ENCODE data around the gene SPCS1.

DNA sequence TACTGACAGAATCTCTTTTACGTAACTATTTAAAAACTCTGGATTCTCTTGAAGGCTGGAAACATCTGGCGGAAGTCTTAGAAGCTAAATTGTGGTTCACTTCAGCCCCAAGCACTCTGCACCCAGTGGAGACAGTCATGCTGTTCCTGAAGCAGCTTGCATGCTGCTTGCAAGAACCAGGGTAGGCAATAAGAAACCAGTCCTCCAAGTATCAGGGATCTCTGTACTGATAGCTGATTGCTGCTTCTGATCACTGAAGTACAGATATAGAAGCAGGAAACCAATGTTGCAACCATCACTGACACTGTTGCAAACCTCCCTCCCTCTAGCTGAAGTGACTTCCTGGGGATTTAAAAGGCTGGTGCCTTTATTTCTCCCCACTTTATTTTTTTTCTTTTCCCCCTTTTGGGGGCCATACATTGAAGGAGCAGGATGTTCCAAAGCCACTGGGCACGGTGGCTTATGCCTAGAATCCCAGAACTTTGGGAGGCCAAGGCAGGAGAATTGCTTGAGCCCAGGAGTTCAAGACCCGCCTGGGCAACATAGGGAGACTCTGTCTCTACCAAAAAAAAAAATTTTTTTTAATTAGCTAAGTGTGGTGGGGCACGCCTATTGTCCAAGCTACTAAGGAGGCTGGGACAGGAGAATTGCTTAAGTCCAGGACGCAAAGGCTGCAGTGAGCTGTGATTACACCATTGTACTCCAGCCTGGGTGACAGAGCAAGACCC, 15.3 kb downstream of the SPCS1 start:
- TF ChIP-seq, protein P1, sequence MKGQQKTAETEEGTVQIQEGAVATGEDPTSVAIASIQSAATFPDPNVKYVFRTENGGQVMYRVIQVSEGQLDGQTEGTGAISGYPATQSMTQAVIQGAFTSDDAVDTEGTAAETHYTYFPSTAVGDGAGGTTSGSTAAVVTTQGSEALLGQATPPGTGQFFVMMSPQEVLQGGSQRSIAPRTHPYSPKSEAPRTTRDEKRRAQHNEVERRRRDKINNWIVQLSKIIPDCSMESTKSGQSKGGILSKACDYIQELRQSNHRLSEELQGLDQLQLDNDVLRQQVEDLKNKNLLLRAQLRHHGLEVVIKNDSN (IDR thresholded peaks at IDR 0.05), result no peak
- no peak for TF ChIP-seq ZBTB7A (IDR thresholded peaks at IDR 0.05; ENCODE audit: low read depth)
- no peak for TF ChIP-seq EP300 (IDR thresholded peaks at IDR 0.05; ENCODE audit: borderline replicate concordance)
- no peak for TF ChIP-seq CREB1 (IDR thresholded peaks at IDR 0.05; ENCODE audit: low read depth)

Measured in Ishikawa (cell line).